ENCODE data around the gene CEACAM18.
"Not testable (repeated sequence)": the region's sequence is repeated elsewhere in the genome, so short reads cannot be mapped to it uniquely, and the experiment has no call there.

CEACAM18 gene

GRCh38 chr19:51462276-51462675, 16.1 kb upstream of the CEACAM18 start:
- DNase-seq = no peak

DNA sequence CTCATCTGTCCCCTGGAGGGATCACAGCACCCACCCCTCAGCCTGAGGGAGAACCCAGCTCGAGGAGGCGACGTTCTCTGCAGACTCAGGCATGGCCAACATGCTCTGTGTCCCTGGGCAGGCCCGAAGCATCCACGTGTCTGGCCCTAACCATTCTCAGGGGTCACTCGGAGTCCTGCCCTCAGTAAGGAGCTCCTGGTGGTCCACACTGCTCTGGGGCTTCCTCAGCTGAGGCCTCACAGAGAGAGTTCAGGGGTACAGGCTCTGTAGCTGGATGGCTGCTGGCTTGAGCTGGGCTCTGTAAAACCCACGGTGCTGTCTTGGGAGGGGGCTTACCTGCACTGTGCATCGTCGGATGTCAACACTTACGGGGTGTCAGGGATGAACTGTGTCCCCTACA, 15.7 kb upstream of the CEACAM18 start:
- no peak for DNase-seq

DNA sequence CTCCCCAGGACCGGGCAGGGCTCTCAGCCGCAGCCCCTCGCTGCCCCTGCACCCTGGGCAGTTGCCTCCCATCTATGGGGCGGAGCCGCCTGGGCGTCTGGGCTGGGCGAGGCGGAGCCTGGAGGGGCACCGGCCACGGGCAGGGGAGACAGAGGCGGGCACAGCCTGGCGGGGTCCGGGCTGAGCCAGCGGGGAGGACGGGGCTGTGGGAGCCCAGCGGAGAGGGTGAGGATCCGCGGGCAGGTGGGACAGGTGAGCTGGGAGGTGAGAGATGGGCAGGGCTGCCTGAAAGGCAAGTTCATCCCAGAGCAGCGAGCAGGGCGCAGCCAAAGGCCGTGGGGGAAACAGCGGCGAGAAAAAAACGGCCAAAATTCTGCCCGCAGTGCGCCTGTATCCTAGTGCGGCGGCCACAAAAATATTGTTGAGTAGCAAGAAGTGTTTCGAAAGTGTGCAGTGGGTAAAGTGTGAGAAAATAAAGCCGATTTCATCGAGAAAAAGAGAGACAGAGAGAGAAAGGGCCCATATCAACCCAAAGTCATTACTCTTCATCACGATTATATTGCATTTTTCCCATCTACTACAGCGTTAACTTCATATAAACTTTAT, 14.3 kb upstream of the CEACAM18 start:
- DNase-seq = not testable (repeated sequence)

DNA sequence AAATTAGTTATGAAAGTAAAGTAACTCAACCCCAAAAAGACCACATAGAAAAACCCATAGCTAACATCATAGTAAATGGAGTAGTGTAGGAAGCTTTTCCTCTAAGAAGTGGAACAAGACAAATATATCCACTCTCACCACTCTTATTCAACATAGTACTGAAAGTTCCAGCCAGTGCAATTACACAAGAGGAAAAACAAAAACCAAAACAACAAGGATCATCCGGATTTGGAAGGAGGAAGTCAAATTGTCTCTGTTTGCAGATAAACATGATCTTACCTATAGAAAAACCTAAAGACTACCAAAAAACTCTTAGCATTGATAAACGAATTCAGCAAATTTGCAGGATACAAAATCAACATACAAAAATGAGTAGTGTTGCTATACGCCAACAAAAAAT, 11.6 kb upstream of the CEACAM18 start:
- no peak for DNase-seq

DNA sequence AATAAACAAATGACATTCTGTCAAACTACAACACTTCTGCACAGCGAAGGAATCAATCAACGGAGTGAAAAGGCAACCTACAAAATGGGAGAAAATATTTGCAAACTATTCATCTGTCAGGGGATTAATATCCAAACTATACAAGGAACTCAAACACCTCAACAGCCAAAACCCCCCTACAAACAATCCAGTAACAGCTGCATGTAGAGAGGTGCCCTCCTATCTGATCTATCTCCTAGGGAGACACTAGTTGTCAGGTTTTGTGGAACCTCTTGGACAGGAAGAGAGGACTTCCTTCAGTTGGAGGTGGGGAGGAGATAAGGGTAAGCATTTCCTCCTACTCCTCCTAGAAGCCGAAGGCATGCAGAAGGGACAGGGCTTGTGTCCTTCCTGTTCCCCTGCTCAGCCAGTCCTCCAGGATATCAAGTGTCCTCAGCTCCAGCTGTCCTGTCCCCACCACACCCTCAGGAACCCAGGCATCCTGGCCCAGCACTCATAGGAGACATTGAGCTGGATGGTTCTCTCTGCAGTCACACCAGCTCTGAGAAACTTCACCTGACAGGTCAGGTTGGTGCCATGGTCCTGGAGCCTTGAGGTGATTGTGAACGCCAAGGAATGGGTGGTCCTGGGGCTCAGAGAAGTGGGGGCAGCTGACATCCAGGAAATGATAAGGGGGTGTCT, 10.3 kb upstream of the CEACAM18 start:
- no peak for DNase-seq

GRCh38 chr19:51468545-51468920, 9.8 kb upstream of the CEACAM18 start:
- no peak for DNase-seq

DNA sequence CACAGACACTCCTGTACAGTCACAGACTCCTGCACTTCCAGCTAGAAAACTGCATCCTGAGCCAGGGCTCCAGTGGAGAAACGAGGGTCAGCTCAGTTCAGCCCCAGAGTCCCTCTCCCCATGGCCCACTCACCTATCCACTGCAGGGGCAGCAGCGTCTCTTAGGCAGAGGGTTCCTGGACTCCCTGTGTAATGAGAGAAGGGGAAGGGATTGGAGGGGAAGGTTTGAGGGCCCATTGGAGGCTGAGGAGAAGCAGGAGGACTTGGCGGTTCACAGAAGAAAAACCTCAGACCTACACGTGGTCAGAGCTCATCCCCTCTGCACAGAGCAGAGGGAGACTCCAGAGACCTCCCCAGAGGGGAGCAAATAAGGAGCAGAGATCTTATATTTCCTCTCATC, 9.2 kb upstream of the CEACAM18 start:
- no peak for DNase-seq

- DNase-seq = no peak
These were observed 8.7 kb upstream of the CEACAM18 start for GRCh38 chr19:51469629-51470028.

DNA sequence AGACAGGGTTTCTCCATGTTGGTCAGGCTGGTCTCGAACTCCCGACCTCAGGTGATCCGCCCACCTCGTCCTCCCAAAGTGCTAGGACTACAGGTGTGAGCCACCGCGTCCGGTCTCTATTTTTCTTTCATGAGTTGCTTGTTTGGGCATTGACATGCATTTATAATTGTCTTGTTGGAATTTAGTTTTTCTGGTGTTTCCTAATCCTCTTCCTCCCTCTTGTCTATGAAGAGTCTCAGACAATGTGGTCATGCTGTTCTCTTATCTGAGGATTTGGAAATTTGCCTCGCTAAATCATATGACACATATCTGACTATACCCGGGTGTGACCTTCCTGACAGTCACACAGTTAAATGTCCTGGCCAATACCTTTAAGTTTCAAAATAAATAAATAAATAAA, 7.4 kb upstream of the CEACAM18 start:
- DNase-seq = no peak

DNA sequence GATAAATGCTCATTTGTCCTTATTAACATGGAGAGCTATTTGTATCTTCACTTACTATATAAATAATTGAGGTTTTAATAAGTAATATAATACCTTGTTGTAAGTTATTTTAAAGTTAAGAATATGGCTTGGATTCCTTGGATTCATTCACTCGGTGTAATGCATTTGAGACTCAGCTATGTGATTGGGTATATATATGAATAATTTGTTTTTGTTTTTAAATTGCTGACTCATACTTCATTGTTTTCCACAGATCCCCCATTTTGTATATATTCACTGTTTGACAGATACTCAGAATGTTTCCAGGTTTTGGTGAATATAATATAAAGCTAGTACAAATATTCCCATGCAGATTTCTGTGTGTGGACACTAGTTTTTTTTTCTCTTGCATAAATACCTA, 6.8 kb upstream of the CEACAM18 start:
- DNase-seq = no peak

GRCh38 chr19:51472607-51473006, 5.7 kb upstream of the CEACAM18 start:
- no peak for DNase-seq

DNA sequence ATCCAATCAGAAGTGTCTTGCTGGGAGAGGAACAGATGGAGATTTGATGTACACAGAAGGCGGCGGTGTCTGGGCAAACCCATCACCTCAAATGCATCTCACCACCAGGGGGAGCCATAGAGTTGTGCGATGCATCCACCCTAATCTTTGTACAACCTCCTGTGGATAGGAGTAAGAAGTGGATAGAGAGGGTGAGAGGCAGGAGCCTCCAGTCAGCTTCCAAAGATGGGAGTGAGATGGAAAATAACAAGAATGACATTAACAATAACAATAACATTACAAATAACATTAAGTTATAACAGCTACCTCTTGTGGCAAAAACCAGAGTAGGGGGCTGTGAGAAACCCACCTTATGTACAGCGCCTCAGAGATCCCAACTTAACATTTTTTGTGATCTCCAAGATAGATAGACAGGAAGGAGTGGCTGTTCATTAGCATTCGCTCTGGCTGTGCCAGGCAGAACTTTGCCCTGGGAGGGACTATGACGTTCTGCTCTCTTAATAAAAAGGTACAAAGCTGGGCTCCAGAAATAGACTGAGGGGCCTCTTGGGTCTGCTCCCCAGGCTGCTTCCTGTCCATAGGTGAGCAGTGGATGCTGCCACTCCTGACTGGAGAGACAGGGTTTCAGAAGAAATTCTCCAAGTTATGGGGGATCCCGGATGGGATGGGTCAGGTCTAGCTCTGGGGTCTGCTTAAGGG, 5.2 kb upstream of the CEACAM18 start:
- DNase-seq = peak; percentile 60

- no peak for DNase-seq
These were observed 2.2 kb upstream of the CEACAM18 start for GRCh38 chr19:51476164-51476563.

GRCh38 chr19:51477344-51477743, 995 bp upstream of the CEACAM18 start:
- DNase-seq = no peak

GRCh38 chr19:51479531-51480331, 1.4 kb downstream of the CEACAM18 start:
- no peak for DNase-seq

GRCh38 chr19:51480590-51480989, 2.3 kb downstream of the CEACAM18 start:
- no peak for DNase-seq

DNA sequence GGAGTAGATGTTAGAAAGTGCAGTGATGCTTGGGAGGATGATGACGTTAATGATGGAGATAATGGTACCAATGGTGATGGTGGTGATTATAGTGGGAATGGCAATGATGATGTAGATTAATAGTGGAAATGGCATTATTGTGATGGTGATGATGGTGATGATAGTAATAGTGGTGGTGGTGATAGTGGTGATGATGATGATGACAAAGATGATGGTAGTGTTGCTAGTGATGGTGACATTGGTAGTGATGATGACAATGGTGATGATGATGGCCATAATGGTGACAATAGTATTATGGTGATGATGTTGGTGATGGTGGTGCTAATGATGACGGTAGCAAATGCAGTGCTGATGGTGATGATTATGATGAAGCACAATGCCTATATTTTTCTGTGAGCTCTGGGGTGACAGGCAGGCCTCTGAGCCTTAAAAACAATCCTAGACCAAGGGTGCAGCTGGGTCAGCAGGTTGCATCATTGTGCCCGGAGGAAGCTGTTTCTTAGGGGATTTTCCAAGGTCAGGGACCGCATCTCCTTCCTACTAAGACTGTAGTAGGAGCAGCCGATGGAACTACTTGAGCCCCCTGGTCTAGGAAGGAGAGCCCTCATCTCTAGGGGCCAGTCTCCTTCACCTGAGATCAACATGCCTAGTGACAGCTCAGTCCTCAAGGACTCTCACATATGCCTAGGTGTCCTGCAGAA, 7.8 kb downstream of the CEACAM18 start:
- DNase-seq = no peak

DNA sequence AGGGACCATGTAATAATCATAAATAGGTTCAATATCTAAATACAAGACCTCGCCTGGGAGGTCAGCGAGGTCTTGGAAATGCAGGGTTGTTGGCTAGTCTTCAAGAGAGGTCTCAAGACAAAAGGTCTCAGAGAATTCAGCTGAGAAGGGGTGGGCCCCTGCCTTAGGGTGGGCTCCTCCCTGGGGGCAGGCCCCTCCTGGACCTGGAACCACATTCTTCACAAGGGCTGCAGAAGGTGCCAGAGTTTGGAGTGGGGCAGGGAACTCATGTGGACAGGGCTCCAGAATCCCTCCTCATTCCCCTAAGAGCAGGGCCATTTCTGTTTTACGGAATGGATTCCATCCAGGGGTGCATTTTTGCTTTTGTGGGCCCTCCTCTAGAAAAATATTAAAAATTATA, 10.2 kb downstream of the CEACAM18 start:
- no peak for DNase-seq

- no peak for DNase-seq
These were observed 10.8 kb downstream of the CEACAM18 start for GRCh38 chr19:51489113-51489512.

DNA sequence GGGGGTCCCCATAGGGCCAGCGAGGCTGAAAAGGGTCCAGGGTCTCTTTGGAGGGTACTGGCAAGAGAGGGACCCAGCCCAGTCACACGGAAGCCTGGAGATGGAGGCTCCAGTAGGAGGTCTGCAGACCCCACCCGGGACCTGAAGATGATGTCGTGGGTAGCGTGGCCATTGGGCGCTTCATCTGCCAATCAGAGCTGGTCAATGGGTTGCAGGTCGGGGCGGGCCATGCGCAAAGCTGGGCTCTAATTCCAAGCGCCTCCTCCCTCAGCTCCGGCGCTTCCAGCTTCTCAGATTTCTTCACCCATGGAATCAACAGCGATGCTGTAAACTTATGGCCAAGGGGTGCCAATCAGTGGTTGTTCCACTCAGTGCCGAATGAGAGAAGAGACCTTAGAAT, 12.3 kb downstream of the CEACAM18 start:
- DNase-seq = no peak

DNA sequence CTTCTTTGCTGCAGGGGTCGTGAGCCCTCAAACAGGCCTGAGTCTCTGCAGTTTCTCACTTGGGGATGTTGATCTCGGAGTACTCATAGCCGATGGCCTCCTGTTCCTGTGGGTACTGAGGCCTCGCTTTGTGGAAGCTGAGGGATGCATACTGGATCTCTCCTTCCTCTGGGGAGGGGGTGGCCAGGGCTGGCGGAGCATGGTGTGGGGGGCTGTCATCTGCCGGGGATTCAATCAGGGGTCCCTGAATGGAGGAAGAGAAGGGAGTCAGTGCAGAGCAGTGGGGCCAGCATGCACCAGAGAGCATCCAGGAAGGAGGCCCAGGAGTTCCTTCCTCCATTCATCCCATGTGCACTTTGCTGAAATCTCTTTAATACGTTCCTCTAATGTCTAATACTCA, 13.2 kb downstream of the CEACAM18 start:
- DNase-seq = no peak

DNA sequence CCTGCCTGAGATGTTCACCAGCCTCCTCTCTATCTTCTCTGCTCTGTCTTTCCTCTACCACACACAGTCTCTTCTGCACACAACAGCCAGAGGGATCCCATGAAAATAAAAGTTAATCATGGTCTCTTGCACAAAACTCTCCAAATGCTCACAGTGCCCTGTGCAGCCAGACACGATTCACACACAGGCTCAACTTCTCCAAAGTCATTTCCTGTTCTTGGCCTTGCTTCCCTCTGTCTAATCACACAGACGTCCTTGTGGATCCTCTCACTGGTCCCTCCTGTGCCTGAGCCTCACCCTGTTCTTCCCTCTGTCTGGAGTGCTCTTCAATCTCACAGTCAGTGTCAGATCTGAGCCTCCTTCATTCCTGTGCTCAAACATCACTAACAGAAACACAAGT, 15.4 kb downstream of the CEACAM18 start:
- no peak for DNase-seq

GRCh38 chr19:51497666-51498065, 19.3 kb downstream of the CEACAM18 start:
- DNase-seq = no peak
